ENCODE results near the gene IGF2R. TPM values are rescaled to one million over a fixed set of nuclear protein-coding genes. Genes with fewer than 3 reads are reported as not detected.
"Not testable (repeated sequence)": the region's sequence is repeated elsewhere in the genome, so short reads cannot be mapped to it uniquely, and the experiment has no call there.

Gene IGF2R
- total and polyA plus RNA-seq, 7 donors, result 40.1 to 167 (median 113) TPM

DNA sequence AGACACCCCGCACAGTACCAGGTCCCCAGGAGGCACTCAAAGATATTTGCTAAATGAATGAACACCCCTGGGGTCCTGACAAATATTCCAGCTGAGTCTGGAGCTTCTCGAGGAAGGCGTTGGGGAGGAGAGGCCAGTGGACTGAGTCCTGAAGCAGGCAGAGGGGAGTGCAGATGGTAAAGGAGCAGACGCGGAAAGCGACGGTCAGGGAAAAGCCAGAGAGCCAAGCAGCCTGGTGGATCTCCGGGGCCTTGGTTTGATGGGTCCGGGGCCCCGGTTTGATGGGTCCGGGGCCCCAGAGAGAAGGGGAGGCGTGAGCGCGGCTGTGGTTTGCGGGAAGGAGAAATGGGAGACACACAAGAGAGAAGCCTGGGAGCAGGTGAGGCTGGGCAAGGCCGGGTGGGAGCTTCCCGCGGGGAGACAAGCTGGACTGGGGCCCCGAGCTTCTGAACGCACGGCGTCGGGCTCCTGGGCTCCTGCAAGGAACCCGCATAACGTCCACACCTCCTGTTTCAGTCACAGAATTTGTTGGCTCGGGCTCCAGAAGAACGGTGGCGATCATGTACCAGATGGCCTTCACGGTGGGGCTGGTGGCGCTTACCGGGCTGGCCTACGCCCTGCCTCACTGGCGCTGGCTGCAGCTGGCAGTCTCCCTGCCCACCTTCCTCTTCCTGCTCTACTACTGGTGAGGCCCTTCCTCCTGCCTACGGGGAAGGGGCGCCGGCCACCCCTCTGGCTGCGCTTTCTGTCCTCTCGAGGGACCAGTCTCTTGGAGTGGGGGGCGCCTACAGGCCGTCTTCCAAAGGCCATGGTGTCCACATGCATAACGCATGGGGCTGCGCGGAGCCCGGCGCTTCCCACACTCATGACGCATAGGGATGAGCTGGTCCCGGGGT, 164.8 kb downstream of the IGF2R start:
- 92 to 94% (median 93%) methylated on average over 46 to 47 of the region's 47 CpGs for WGBS, 3 donors
- no peak overlapping the region for H3K4me3 ChIP-seq
- H3K9me3 ChIP-seq, result no peaks in the 10 kb centered on the region
- intact Hi-C loops (cut with DNase I), result no loop called here
- no peaks in the 10 kb centered on the region for H3K4me1 ChIP-seq
- peaks cover 0 to 3% of the 10 kb centered on the region in 2 donors for H3K36me3 ChIP-seq (ENCODE audit: insufficient read depth in 1 of 2, low read depth in 1 of 2)
- no peaks in the 10 kb centered on the region for H3K27me3 ChIP-seq (ENCODE audit: insufficient read depth in 3 of 3, low read length in 2 of 3)
- TF ChIP-seq, protein P1, sequence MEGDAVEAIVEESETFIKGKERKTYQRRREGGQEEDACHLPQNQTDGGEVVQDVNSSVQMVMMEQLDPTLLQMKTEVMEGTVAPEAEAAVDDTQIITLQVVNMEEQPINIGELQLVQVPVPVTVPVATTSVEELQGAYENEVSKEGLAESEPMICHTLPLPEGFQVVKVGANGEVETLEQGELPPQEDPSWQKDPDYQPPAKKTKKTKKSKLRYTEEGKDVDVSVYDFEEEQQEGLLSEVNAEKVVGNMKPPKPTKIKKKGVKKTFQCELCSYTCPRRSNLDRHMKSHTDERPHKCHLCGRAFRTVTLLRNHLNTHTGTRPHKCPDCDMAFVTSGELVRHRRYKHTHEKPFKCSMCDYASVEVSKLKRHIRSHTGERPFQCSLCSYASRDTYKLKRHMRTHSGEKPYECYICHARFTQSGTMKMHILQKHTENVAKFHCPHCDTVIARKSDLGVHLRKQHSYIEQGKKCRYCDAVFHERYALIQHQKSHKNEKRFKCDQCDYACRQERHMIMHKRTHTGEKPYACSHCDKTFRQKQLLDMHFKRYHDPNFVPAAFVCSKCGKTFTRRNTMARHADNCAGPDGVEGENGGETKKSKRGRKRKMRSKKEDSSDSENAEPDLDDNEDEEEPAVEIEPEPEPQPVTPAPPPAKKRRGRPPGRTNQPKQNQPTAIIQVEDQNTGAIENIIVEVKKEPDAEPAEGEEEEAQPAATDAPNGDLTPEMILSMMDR (IDR thresholded peaks at IDR 0.05), result no peak
- DNase-seq (no peak), ATAC-seq (no peak)
- H3K27ac ChIP-seq, result no peak overlapping the region

DNA sequence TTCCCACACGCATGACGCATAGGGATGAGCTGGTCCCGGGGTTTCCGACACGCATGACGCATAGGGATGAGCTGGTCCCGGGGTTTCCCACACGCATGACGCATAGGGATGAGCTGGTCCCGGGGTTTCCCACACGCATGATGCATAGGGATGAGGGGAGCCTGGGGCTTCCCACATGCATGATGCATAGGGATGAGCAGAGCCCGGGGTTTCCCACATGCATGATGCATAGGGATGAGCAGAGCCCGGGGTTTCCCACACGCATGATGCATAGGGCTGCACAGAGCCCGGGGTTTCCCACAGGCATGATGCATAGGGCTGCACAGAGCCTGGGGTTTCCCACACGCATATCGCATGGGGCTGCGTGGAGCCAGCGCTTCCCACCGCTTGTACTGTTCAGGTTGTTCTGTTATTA, 165.5 kb downstream of the IGF2R start:
- ATAC-seq; H3K27me3 ChIP-seq (ENCODE audit: insufficient read depth in 3 of 3, low read length in 2 of 3); H3K4me3 ChIP-seq; H3K36me3 ChIP-seq (ENCODE audit: insufficient read depth in 1 of 2, low read depth in 1 of 2); intact Hi-C loops (cut with DNase I); DNase-seq; H3K4me1 ChIP-seq; H3K27ac ChIP-seq; H3K9me3 ChIP-seq: not testable (repeated sequence)
- 91 to 95% (median 93%) methylated on average over 20 of the region's 20 CpGs for WGBS, 3 donors

DNA sequence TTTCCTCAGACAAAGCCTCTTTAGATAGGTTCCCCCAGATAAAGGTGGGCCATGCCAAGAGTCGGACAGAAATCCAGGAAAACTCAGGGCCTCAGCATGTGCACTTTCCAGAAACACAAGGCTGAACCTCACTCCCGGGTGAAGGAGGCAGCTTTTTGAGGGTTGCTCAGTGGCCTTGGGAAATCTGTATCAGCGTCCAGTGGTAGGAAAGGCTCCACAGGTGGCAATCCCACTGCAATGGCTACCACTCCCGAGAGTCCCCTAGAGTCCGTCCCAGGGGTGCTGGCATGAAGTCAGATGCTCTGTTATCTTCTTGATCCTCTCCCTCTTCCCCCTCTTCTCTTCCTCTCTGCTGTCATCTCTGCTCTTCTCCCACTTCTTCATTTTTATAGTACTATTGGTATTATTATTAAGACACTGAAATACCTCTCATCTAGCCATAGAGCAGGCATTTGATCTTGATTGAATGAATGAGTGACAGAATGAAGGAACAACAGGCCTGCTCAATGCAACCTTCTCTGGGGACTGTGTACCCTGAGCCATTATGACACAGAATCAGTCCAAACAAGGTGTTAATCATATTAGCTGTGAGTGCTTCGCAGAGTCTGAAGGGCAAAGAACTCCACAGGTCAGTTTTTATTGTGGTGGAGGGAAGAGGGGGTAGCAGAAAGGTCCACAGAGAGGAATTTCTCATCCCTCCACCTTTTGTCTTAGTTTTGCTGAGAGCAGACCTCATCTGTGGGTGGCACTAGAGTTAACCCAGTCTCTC, 166.1 kb downstream of the IGF2R start:
- no peaks in the 10 kb centered on the region for H3K4me1 ChIP-seq
- H3K9me3 ChIP-seq, result no peaks in the 10 kb centered on the region
- intact Hi-C loops (cut with DNase I), result loop anchor here (5.0 kb wide), 2 partner anchors 162 to 322 kb away; no protein-coding TSS in a partner anchor
- H3K27ac ChIP-seq, result no peak overlapping the region
- no peak overlapping the region for H3K4me3 ChIP-seq
- DNase-seq (no peak), ATAC-seq (no peak)
- H3K27me3 ChIP-seq (ENCODE audit: insufficient read depth in 3 of 3, low read length in 2 of 3), result no peaks in the 10 kb centered on the region
- peaks cover 0 to 3% of the 10 kb centered on the region in 2 donors for H3K36me3 ChIP-seq (ENCODE audit: insufficient read depth in 1 of 2, low read depth in 1 of 2)
- WGBS, 3 donors, result 86 to 93% (median 88%) methylated on average over 6 of the region's 6 CpGs
- TF ChIP-seq, protein P1 (IDR thresholded peaks at IDR 0.05), result no peak

DNA sequence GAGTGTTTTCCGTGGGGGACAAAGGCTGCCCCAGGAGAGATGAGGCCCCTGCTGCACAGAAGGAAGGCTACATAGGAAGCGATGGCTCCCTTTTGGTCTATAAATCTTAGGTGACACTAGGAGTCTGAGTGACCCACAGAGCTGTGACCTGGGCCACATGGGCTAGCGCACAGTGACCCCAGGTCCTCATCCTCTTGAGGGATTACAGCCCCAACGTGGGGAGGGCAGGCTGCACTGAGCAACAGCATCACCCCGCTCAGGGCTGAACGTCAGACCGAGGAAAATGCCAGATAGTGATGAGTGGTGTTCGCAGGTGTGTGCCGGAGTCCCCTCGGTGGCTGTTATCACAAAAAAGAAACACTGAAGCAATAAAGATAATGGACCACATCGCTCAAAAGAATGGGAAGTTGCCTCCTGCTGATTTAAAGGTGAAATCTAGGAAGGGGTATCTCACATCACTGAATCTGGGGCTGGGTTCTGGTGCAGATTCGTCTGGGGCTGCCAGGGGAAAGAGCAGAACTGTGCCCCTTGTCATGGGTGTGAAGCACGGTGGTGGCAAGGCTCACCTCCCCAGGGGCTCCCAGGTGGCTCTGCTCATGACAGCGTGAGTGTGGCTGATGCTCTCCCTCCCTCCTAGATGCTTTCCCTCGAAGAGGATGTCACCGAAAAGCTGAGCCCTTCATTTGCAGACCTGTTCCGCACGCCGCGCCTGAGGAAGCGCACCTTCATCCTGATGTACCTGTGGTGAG, 167.2 kb downstream of the IGF2R start:
- intact Hi-C loops (cut with DNase I), result loop anchor here (5.0 kb wide), 2 partner anchors 161 to 321 kb away; no protein-coding TSS in a partner anchor
- no peaks in the 10 kb centered on the region for H3K4me1 ChIP-seq
- H3K9me3 ChIP-seq, result no peaks in the 10 kb centered on the region
- no peaks in the 10 kb centered on the region for H3K27me3 ChIP-seq (ENCODE audit: insufficient read depth in 3 of 3, low read length in 2 of 3)
- no peak overlapping the region for H3K4me3 ChIP-seq
- no peak for ATAC-seq
- TF ChIP-seq, protein P1 (IDR thresholded peaks at IDR 0.05), result no peak
- no peak for DNase-seq
- H3K27ac ChIP-seq, result no peak overlapping the region
- peaks cover 0 to 3% of the 10 kb centered on the region in 2 donors for H3K36me3 ChIP-seq (ENCODE audit: insufficient read depth in 1 of 2, low read depth in 1 of 2)
- 75 to 77% (median 77%) methylated on average over 21 of the region's 21 CpGs for WGBS, 3 donors
